ENCODE data around the gene HLCS.

The HLCS gene

DNA sequence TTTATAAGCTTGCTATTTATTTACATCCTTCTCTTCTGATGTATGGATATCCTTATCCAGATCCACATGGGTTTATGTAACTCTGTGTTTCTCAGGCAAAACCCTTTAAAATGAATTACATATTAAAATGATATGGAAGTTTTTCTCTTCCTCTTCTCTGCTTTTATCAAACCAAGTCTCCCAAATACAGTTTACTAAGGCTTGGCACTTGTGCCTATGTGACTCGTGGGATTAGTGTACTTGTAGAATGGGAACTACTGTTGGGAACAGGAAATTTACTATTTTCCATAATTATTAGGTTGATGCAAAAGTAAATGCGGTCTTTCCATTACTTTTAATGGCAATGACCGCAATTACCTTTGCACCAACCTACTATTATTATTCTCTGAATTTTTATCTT is 252.7 kb downstream of the HLCS start:
- DNase-seq, result no peak

- DNase-seq, result no peak
These were observed 255.8 kb downstream of the HLCS start for GRCh38 chr21:36710729-36711048.

DNA sequence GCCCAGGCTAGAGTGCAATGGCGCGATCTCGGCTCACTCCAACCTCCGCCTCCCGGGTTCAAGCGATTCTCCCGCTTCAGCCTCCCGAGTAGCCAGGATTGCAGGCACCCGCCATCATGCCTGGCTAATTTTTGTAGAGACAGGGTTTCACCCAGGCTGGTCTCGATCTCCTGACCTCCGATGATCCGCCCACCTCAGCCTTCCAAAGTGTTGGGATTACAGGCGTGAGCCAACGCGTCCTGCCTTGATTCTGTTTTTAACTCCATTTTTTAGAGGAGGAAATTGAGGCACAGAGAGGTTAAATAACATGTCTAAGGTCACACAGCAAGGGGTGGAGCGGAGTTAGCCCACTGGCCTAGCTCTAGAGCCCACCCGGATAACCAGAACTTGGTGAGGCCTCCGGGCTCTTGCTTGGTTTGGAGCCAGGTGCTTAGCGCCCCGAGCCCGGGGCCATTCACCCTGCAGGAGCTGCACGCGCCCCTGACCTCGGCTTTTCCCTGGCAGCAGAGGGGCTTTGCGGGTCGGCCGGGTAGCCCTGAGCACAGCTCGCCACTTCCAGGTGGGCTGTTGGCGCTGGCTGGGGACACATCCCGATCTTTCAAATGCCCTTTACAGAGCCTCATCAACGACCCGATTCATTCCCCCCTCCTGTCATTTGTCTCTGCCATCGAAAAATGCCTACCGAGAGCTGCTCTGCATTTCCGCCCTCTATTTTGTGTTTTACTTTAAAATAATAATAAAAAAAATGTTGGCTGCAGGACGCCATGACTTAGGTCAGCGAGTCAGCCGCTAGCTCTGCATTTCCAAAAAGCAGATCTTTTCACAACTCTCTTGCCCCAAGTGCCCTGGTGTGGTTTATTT is 256.4 kb downstream of the HLCS start:
- DNase-seq, result no peak

- no peak for DNase-seq
These were observed 257.2 kb downstream of the HLCS start for GRCh38 chr21:36709030-36709867.

GRCh38 chr21:36708286-36709029 is 258.0 kb downstream of the HLCS start:
- no peak for DNase-seq

- DNase-seq, result no peak
These were observed 258.6 kb downstream of the HLCS start for GRCh38 chr21:36707763-36708285.

- no peak for DNase-seq
These were observed 259.3 kb downstream of the HLCS start for GRCh38 chr21:36706951-36707762.

GRCh38 chr21:36706482-36706852 is 260.0 kb downstream of the HLCS start:
- no peak for DNase-seq

- no peak for DNase-seq
These were observed 260.6 kb downstream of the HLCS start for GRCh38 chr21:36705679-36706481.

DNA sequence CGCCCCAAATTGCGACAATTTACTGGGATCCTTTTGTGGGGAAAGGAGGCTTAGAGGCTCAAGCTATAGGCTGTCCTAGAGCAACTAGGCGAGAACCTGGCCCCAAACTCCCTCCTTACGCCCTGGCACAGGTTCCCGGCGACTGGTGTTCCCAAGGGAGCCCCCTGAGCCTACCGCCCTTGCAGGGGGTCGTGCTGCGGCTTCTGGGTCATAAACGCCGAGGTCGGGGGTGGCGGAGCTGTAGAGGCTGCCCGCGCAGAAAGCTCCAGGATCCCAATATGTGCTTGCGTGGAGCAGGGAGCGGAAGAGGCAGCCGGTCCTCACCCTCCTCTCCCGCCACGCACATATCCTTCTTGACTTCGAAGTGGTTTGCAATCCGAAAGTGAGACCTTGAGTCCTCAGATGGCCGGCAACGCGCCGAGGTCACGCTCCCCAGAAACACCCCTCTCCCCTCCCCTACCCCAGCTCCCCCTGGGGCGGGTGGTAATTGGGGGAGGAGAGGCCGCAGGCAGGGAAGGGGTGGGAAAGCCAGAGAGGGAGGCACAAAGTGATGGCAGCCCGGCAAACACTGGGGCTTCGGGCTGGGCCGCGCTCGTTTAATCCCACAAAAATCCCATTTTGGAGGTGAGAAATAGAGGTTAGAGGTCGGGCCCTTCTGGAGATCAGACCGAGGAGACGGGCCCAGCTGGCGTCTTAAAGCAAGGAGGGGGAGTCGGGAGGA is 261.4 kb downstream of the HLCS start:
- DNase-seq, result no peak

GRCh38 chr21:36704281-36704957 is 262.1 kb downstream of the HLCS start:
- DNase-seq, result no peak

- DNase-seq, result no peak
These were observed 262.7 kb downstream of the HLCS start for GRCh38 chr21:36703626-36704280.

- no peak for DNase-seq
These were observed 263.3 kb downstream of the HLCS start for GRCh38 chr21:36703123-36703522.

GRCh38 chr21:36702622-36702968 is 263.9 kb downstream of the HLCS start:
- no peak for DNase-seq

GRCh38 chr21:36701756-36702621 is 264.5 kb downstream of the HLCS start:
- DNase-seq, result no peak

DNA sequence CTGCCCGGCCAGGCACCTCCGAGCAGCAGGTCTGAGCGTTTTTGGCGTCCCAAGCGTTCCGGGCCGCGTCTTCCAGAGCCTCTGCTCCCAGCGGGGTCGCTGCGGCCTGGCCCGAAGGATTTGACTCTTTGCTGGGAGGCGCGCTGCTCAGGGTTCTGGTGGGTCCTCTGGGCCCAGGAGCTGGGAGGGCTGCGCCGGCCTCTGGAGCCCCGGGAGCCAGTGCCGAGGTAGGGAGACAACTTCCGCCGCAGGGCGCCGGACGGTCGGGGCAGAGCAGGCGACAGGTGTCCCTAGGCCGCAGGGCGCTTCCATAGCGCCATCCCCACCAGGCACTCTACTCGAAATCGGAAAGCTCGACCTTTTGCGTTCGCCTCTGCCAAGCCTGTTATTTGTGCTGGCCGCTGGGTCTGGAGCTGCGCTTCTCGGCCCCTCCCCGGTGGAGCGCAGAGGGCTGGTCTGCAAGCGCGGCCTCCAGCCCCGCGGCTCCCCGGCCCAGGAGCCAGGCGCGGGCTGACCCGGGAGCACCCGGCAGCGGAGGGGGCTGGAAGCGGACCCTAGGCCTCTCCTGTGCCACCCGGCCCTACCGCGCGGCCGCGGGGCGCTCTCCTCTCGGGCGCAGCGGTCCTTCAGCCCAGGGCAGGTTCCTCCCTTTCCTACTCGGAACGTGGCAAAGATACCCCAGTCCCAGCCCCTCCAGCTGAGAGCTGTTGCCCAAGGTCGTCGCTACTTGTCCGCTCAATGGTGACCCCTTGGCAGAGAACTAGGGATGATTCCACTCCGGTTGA is 265.3 kb downstream of the HLCS start:
- DNase-seq, result no peak
